GM12878 (cell line): ENCODE results near the gene TCF12.

Experiments used
- SREBF2 ChIP-seq: IDR thresholded peaks from 2 replicates; pipeline ENCODE4 v1.6.1; 2012; ENCODE audit warnings: mild to moderate bottlenecking, low read length
- SRF ChIP-seq, 2 experiments: IDR thresholded peaks; 2 replicates each; pipeline ENCODE4 v1.6.1; 2011; ENCODE audit warnings: low read depth in 2 of 2, low read length in 2 of 2, mild to moderate bottlenecking in 1 of 2, moderate library complexity in 1 of 2
- YY1 ChIP-seq: IDR thresholded peaks from 2 replicates; pipeline ENCODE4 v1.6.1; 2011; ENCODE audit warnings: low read depth, mild to moderate bottlenecking, low read length

DNA sequence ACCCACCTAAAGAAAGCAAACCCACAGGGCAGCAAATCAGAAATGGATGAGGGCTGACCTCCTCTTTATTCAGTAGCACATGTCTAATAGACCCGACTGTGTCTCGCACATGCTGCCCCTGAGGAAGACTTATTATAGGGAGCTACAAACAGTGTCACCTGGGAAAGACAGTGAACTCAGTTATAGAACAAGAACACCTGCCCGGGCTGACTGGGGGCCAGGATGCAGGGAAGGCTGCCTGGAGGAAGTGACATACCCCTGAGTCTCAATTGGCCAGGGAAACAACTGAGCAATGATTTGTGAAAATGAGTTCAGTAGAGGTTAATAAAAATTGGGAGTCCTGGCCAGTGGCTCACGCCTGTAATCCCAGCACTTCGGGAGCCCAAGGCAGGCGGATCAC, 379.2 kb downstream of the TCF12 start:
- TF ChIP-seq SRF (IDR thresholded peaks at IDR 0.05; ENCODE audit: low read depth in 2 of 2, low read length in 2 of 2) (no peak), SREBF2 (no peak), YY1 (no peak)
